Loucy (cell line): ENCODE results near the gene KAT2A.

Source experiments
- H2AFZ ChIP-seq: fragments of 200-600 bp; sonication (generic); 2 replicates; pipeline ENCODE4 v1.6.0; 2016; ENCODE audit warnings: antibody characterized with exemption, mild to moderate bottlenecking, low read length, moderate library complexity
- H3F3A ChIP-seq: fragments of 200-600 bp; 2 replicates; pipeline ENCODE4 v1.6.0; 2016; ENCODE audit warnings: antibody characterized with exemption, low read depth, mild to moderate bottlenecking
- H3K27me3 ChIP-seq: fragments of 200-600 bp; sonication (generic); 2 replicates; pipeline ENCODE4 v1.6.1; 2014; ENCODE audit warnings: low read length, mild to moderate bottlenecking; ENCODE audit not compliant: insufficient read depth, poor library complexity, severe bottlenecking
- H3K36me3 ChIP-seq: fragments of 200-600 bp; sonication (generic); 2 replicates; pipeline ENCODE4 v1.6.1; 2016; ENCODE audit warnings: low read length; ENCODE audit not compliant: insufficient read depth
- H3K4me1 ChIP-seq: fragments of 200-600 bp; sonication (generic); 2 replicates; pipeline ENCODE4 v1.5.1; 2014; ENCODE audit warnings: low read length, mild to moderate bottlenecking; ENCODE audit not compliant: insufficient read depth, poor library complexity, severe bottlenecking
- H3K4me2 ChIP-seq: fragments of 200-600 bp; sonication (generic); 2 replicates; pipeline ENCODE4 v1.6.0; 2014; ENCODE audit warnings: antibody characterized with exemption, low read length, low read depth, mild to moderate bottlenecking; ENCODE audit not compliant: poor library complexity, severe bottlenecking
- H3K4me3 ChIP-seq: fragments of 200-600 bp; sonication (generic); 2 replicates; pipeline ENCODE4 v1.5.1; 2014; ENCODE audit warnings: low read length, mild to moderate bottlenecking, mixed read lengths; ENCODE audit not compliant: poor library complexity, severe bottlenecking
- H3K79me2 ChIP-seq: fragments of 200-600 bp; sonication (generic); 2 replicates; pipeline ENCODE4 v1.6.1; 2014; ENCODE audit warnings: low read length; ENCODE audit not compliant: insufficient read depth
- H3K9ac ChIP-seq: fragments of 200-600 bp; sonication (generic); 2 replicates; pipeline ENCODE4 v1.6.0; 2014; ENCODE audit warnings: mild to moderate bottlenecking, low read depth, low read length, moderate library complexity; ENCODE audit not compliant: poor library complexity, severe bottlenecking
- H3K9me2 ChIP-seq: fragments of 200-600 bp; sonication (generic); replicated peaks from 2 replicates; pipeline ENCODE4 v1.6.1; 2016; ENCODE audit warnings: low read depth, low read length, mixed read lengths
- H3K9me3 ChIP-seq: fragments of 200-600 bp; sonication (generic); 2 replicates; pipeline ENCODE4 v1.6.1; 2014; ENCODE audit warnings: mild to moderate bottlenecking, antibody characterized with exemption, low read length, low read depth; ENCODE audit not compliant: insufficient read depth
- H4K20me1 ChIP-seq: fragments of 200-600 bp; sonication (generic); 2 replicates; pipeline ENCODE4 v1.6.0; 2014; ENCODE audit warnings: antibody characterized with exemption, low read length, mild to moderate bottlenecking; ENCODE audit not compliant: insufficient read depth, poor library complexity, severe bottlenecking
- CTCF ChIP-seq: fragments of 200-600 bp; sonication (generic); conservative IDR thresholded peaks from 2 replicates; pipeline ENCODE4 v1.5.1; 2014; ENCODE audit warnings: mild to moderate bottlenecking, antibody characterized with exemption, low read length
- EZH2phosphoT487 ChIP-seq: fragments of 200-600 bp; IDR thresholded peaks from 2 replicates; pipeline ENCODE4 v1.6.1; 2018; ENCODE audit warnings: antibody characterized with exemption, mild to moderate bottlenecking, moderate library complexity, borderline replicate concordance

KAT2A gene

GRCh38 chr17:42120770-42121769 is at the start of gene KAT2A:
Gene KAT2A (minus strand): TSS chr17:42121367. CDS start chr17:42121304, 63 bp downstream.
- Histone ChIP-seq H3K9ac (peak within 1 kb of the TSS; percentile 89), H3K27me3 (no peaks in the 10 kb centered on the region), H3K4me1 (peaks cover 13% of the 10 kb centered on the region), H3K79me2 (peaks cover 15% of the 10 kb centered on the region; the same call in 1 of the 2 replicates), H3K9me2 (no peaks in the 10 kb centered on the region), H3K9me3 (no peaks in the 10 kb centered on the region), H4K20me1 (no peaks in the 10 kb centered on the region), H2AFZ (peak within 1 kb of the TSS; percentile 96), H3F3A (no peaks in the 10 kb centered on the region), H3K36me3 (peaks cover 22% of the 10 kb centered on the region; the same call in 1 of the 2 replicates), H3K4me2 (peak within 1 kb of the TSS; percentile 89), H3K4me3 (peak within 1 kb of the TSS; percentile 94)
- no peak for TF ChIP-seq EZH2phosphoT487
- TF ChIP-seq CTCF = no peak

- H3F3A ChIP-seq = no peaks in the 10 kb centered on the region
- no peaks in the 10 kb centered on the region for H3K9me3 ChIP-seq
- H2AFZ ChIP-seq = no peak overlapping the region
- no peaks in the 10 kb centered on the region for H3K27me3 ChIP-seq
- TF ChIP-seq EZH2phosphoT487 = no peak
- no peak for TF ChIP-seq CTCF
- no peak overlapping the region for H3K9ac ChIP-seq
- H3K4me3 ChIP-seq = no peak overlapping the region
- H3K79me2 ChIP-seq = no peaks in the 10 kb centered on the region
- H3K9me2 ChIP-seq = no peaks in the 10 kb centered on the region
- no peak overlapping the region for H3K4me2 ChIP-seq
- no peaks in the 10 kb centered on the region for H4K20me1 ChIP-seq
- H3K4me1 ChIP-seq = no peaks in the 10 kb centered on the region
- H3K36me3 ChIP-seq = no peaks in the 10 kb centered on the region
Observed at GRCh38 chr17:42169351-42169750, 48.2 kb upstream of the KAT2A start.

GRCh38 chr17:42167807-42168206 is 46.6 kb upstream of the KAT2A start:
- H3K27me3 ChIP-seq = no peaks in the 10 kb centered on the region
- H3F3A ChIP-seq = no peaks in the 10 kb centered on the region
- no peaks in the 10 kb centered on the region for H3K9me2 ChIP-seq
- H3K79me2 ChIP-seq = no peaks in the 10 kb centered on the region
- H3K9me3 ChIP-seq = no peaks in the 10 kb centered on the region
- H3K4me1 ChIP-seq = no peaks in the 10 kb centered on the region
- no peak overlapping the region for H3K4me2 ChIP-seq
- H2AFZ ChIP-seq = no peak overlapping the region
- no peak overlapping the region for H3K9ac ChIP-seq
- no peaks in the 10 kb centered on the region for H4K20me1 ChIP-seq
- H3K36me3 ChIP-seq = no peaks in the 10 kb centered on the region
- H3K4me3 ChIP-seq = no peak overlapping the region
- TF ChIP-seq EZH2phosphoT487 = no peak
- TF ChIP-seq CTCF = no peak
